NCI-H2196 treated with DMSO at 0.1 percent for 48 hours (cell line): ENCODE data around the gene OBP2B.
A peak's percentile ranks its signal among the peaks of the same experiment; 100 is the strongest.
"Not testable (repeated sequence)": the region's sequence is repeated elsewhere in the genome, so short reads cannot be mapped to it uniquely, and the experiment has no call there.

ENCODE experiments used
- DNase-seq: peaks from one replicate; lab custom pipeline; 2025; ENCODE audit not compliant: unreplicated experiment; lab: John Stamatoyannopoulos, UW

Gene OBP2B

GRCh38 chr9:133223159-133223756 is 14.2 kb upstream of the OBP2B start:
- DNase-seq: not testable (repeated sequence)

GRCh38 chr9:133221994-133222393 is 12.9 kb upstream of the OBP2B start:
- not testable (repeated sequence) for DNase-seq

GRCh38 chr9:133221177-133221809 is 12.2 kb upstream of the OBP2B start:
- no peak for DNase-seq

GRCh38 chr9:133218049-133218975 is 9.3 kb upstream of the OBP2B start:
- not testable (repeated sequence) for DNase-seq

- DNase-seq: not testable (repeated sequence)
Measured at GRCh38 chr9:133217333-133217988, 8.4 kb upstream of the OBP2B start.

GRCh38 chr9:133214276-133214675 is 5.2 kb upstream of the OBP2B start:
- DNase-seq: not testable (repeated sequence)

GRCh38 chr9:133210609-133211008 is 1.6 kb upstream of the OBP2B start:
- DNase-seq: no peak

GRCh38 chr9:133210202-133210532 is 1.1 kb upstream of the OBP2B start:
- DNase-seq: peak; percentile 52

GRCh38 chr9:133209327-133210201 is 514 bp upstream of the OBP2B start:
- not testable (repeated sequence) for DNase-seq

- not testable (repeated sequence) for DNase-seq
Measured at GRCh38 chr9:133208171-133208879, 725 bp downstream of the OBP2B start.

GRCh38 chr9:133207540-133208170 is 1.4 kb downstream of the OBP2B start:
- no peak for DNase-seq

GRCh38 chr9:133207021-133207531 is 2.0 kb downstream of the OBP2B start:
- no peak for DNase-seq

- DNase-seq: no peak
Measured at GRCh38 chr9:133205996-133206931, 2.8 kb downstream of the OBP2B start.

GRCh38 chr9:133205481-133205887 is 3.6 kb downstream of the OBP2B start:
- not testable (repeated sequence) for DNase-seq

- no peak for DNase-seq
Measured at GRCh38 chr9:133204993-133205336, 4.1 kb downstream of the OBP2B start.

GRCh38 chr9:133204335-133204992 is 4.6 kb downstream of the OBP2B start:
- DNase-seq: no peak

- DNase-seq: no peak
Measured at GRCh38 chr9:133203506-133204075, 5.5 kb downstream of the OBP2B start.
